SU-DHL-6 (cell line): ENCODE results near the gene TRIM63.

Experiments
- CTCF ChIP-seq: fragments of 200-600 bp; sonication (generic); IDR thresholded peaks from one replicate; pipeline ENCODE4 v1.5.1; 2017; ENCODE audit warnings: antibody characterized with exemption, mild to moderate bottlenecking, low read length, moderate library complexity; ENCODE audit not compliant: insufficient read depth, poor library complexity, severe bottlenecking
- EZH2phosphoT487 ChIP-seq: fragments of 200-600 bp; sonication (generic), shearing (Covaris generic); conservative IDR thresholded peaks from 2 replicates; pipeline ENCODE4 v1.6.1; 2018; ENCODE audit warnings: mild to moderate bottlenecking, antibody characterized with exemption, low read length, moderate library complexity, mixed read lengths

DNA sequence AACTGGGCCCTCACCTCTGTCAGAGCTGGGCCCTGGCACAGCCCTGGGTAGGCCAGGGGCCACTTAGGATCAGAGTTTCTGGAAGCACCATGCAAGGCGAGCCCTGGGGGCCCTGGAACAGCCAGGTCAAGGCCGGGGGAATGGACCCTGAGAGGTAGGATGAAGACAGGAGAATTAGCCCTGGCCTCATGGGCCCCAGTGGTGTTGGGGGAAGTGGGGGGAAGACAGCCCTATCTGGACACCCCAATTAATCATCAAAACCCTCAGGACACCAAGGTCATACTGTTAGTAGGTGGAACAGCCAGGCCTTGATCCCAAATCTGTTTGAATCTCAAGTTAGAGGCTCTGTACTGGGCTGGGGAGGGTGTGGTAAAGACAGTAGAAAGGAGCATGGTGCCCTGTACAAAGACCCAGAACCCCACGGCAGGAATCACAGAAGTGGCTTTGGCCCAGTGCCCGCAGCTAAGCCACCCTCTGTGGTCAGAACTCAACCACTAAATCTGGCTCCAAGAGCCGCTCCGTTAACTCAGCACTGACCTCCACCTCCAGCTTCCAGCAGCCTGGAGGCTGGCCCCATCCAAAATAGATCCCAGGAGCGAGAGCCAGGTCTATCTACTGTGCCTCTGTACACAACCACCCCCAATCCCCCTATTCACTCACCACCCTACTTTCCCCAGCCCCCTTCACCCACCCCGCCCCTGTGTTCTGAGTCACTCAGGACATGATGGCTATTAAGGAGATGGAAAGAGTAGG lies 14.0 kb upstream of the TRIM63 start:
- TF ChIP-seq EZH2phosphoT487 (no peak), CTCF (no peak)
